T-helper 2 cell (primary cell): ENCODE data around the gene KDF1.
"Not testable (repeated sequence)": the region's sequence is repeated elsewhere in the genome, so short reads cannot be mapped to it uniquely, and the experiment has no call there.

Experiments
- DNase-seq, 5 experiments: peaks; one replicate each; pipeline versions ENCODE4 v3.0.0 to v3.0.0-alpha.2; 2012 to 2022

The KDF1 gene

GRCh38 chr1:26953374-26953773 is 6.9 kb downstream of the KDF1 start:
- DNase-seq, result no peak

DNA sequence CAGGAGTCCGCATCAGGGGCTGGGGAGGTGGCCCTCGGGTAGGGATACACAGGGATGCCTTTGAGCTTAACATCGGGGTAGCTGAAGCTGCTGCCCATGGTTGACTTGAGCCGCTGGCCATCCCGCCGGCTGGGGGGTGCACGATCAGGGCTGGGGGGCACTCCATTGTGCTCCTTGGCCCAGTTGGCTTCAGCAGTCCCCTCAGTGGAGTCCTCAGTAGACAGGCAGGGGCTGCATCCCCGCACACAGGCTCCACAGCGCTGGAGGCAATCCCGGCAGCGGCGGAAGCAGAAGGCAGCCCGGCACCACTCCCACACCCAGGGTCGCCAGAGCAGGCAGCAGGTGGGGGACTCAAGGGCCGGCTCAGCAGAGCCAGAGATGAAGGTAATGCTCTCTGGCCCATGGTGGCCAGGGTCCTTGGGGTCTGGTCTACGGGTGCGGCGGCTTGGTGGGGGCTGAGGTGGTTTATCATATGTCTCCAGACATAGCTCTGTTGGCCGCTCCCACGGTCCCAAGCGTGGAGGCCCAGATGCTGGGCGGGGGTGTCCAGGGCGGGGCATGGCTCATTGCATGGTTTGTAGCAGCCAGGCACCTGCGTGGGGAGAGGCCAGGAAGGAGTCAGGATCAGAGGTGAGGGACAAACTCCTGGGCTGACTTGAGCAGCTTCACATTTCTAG is 8.3 kb downstream of the KDF1 start:
- no peak for DNase-seq

DNA sequence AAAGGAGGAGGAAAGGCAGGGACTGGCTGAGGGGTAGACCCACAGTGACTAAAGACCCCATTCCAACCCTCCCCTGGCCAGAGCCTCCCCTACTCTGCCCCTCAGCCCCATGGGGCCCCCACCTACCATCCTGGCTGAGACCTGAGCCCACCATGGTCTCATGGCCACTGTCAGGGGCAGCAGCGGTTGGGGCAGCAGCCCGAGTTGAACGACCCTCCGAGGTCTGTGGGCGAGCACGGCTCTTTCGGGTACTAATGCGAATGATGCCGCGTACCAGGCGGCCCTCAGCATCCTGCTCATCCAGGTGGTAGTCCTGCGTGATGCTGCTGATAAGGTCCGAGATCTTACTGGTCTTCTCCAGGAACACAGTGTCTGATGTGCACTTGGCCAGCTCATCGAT is 9.1 kb downstream of the KDF1 start:
- DNase-seq, result no peak

DNA sequence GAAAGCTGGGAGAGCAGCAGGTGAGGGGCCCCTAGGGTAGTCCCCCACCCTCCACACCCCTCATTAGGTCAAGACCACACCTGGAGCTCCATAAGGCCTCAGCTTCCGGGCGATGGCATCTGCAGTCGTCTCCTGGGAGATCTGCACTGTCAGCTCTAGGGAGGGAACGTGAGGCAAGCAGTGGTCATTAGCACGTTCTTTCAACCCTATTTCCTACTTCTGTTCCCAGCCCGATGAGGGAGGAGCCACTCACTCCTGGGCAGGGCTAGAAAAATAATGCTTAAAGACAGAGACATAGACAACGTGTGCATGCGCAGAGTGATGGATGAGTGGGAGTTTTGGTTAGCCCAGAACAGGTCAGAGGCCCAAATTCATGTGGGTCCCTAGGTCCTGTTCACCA is 9.7 kb downstream of the KDF1 start:
- no peak for DNase-seq

DNA sequence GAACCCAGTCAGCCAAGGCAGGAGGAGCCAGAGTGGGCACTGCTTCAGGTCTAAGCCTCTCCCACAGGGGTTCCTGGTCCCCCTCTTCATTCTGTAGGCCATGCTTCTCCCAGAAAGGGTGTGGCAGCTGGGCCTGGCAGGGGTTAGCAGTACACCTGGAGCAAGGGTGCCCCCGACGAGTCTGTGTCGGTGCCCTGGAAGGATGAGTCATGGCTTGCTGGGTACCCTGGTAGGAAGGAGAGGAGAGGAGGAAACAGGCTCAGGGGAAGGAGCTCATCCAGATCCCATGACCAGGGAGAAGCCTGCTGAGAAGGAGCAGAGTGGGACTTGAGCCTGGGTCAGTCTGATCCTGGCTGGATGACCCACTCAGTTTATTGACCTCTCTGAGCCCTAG is 10.3 kb downstream of the KDF1 start:
- DNase-seq, result no peak

DNA sequence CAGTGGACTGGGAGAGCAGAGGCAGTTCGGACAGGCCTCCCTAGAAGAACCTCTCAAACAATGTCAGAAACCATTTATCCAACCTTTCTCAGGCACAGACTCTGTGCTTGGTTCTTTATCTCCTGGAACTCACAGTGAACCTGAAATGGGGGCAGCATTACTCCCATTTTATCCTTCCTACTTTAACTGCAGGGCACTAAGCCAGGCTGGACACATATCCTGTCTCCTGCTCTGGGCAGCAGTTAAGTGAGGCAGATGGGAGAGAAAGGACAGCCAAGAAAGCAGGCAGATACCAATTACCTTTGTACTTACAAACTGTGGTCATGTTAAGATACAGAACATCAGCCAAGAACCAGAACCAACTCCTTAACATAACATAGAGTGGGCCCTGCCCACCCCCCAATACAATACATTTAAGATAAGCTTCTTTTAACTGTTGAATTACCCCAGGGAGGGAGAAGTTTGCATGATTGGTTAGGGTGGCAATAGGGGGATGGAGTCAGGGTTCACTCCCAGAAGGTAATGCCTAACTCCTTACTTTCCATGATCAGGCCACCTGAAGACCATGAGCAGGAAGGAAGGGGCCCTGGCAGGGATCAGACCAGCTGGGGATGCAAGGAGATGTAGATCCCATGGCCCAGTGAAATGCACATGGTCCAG is 10.9 kb downstream of the KDF1 start:
- no peak for DNase-seq

DNA sequence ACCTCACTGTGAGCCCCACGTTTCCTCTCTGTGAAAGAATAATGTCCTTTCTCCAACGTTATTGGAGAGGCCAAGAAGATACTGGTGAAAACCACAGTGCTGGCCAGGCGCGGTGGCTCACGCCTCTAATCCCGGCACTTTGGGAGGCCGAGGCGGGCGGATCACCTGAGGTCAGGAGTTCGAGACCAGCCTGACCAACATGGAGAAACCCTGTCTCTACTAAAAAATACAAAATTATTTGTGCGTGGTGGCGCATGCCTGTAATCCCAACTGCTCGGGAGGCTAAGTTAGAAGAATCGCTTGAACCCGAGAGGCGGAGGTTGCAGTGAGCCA is 11.6 kb downstream of the KDF1 start:
- DNase-seq, result not testable (repeated sequence)

- no peak for DNase-seq
These were observed 14.0 kb downstream of the KDF1 start for GRCh38 chr1:26946270-26946669.

DNA sequence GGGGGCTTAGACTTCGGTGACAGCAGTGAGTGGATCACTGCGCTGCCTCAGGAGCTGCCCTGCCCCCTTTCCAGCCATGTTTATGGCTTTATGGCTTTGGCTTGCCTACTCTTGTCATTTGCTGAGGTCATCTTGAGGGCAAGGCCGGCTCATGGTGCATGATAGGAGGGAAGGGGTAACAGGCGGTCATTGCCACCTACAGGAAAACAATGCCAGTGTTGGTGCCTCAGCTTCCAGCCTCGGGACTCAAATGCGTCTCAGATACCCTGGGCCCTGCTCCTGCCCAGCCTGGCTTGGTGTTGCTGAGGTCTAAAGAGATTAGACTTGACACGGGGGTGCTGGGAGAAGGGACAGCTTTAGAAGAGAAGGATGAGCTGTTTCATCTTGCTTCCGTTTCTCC is 14.5 kb downstream of the KDF1 start:
- DNase-seq, result no peak

DNA sequence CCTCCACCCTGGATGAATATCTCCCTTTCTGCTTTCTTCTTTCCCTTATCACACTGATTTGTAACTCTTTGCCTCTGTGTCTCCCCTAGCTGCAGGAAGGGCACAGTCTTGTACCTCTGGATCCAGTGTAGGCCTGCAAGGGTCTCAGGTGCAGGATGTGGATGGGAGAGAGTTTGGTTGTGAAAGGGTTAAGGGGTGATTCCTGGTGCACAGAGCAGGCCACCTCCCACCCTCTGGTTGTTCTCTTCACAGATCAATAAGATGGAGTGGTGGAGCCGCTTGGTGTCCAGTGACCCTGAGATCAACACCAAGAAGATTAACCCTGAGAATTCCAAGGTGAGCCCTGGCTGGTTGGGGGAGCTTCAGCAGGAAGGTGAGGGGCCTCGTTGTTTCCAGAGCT is 15.1 kb downstream of the KDF1 start:
- DNase-seq, result no peak

- no peak for DNase-seq
These were observed 17.6 kb downstream of the KDF1 start for GRCh38 chr1:26942656-26943055.

GRCh38 chr1:26941311-26941710 is 19.0 kb downstream of the KDF1 start:
- DNase-seq, result no peak

GRCh38 chr1:26938659-26939025 is 21.6 kb downstream of the KDF1 start:
- DNase-seq, result no peak

DNA sequence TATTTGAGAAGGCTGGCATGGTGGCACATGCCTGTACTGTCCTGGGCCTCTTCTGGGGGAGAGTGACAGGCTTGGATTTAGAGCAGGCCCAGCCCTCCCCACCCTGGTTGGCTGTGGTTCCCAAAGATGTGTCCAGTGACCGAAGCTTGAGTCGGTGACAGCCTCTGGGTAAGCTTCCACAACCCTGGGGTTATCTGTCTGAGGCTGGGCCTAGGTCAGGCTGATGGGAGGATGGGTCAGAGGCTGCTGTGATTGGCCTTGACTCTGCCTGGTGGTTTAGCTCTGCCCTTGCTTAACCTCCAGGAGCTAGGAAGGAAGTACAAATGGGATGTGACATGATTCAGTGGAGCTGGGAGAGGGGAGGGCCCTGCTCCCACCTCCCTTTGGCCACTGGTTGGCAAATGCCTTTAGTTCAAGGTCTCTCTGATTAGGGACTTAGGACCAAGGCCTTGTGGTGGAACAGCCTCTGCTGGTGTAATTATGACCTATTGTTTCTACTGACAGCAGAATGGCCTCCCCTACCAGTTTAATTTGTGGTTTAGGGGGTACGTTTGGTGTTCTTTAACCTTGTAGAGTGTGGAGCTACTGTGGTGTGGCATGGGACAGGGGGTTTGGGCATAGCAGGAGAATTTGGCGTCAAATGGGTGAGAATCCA is 22.1 kb downstream of the KDF1 start:
- DNase-seq, result no peak

GRCh38 chr1:26936823-26937222 is 23.4 kb downstream of the KDF1 start:
- DNase-seq, result no peak

GRCh38 chr1:26932531-26932930 is 27.7 kb downstream of the KDF1 start:
- no peak for DNase-seq

GRCh38 chr1:26923711-26924110 is 36.6 kb downstream of the KDF1 start:
- no peak for DNase-seq

GRCh38 chr1:26922901-26923300 is 37.4 kb downstream of the KDF1 start:
- no peak for DNase-seq

- no peak for DNase-seq
These were observed 37.9 kb downstream of the KDF1 start for GRCh38 chr1:26922431-26922729.

DNA sequence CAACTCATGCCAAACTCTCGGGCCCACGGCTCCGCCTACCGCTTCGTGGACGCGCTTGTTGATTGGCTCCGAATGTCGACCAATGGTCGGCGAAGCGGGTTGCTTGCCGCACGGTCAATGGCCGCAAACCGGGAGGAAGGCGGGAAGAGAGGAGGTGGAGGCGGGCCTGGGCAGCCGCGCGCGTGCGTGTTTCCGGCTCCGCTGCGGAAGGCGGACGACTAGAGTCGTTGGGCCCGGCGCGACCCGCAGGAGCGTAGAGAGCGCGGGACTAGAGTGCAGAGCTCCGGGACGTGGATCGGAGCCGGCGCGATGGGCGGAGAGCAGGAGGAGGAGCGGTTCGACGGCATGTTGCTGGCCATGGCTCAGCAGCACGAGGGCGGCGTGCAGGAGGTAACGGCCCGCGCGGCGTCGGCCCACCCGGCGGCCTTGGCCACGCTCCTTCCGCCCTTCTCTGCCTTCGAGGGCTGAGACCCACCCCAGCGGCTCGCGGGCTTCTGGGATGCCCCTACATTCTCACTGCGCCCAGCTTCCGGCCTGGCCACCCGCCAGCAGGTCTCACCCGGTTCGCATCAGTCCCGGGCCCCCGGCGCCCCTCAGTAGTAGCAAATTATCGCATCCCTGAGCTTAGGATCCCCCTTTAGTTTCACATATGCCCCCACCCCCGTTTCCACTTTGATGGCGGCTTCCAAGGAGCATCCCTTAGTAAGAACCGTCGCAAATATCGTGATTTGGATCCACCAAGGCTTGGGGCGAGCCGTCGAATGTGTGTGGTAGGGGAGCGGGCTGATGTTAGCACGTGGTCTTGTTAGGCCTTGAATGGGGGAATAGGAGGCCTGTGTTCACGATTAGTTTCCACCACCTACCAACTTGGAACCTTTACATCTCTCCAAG is 38.5 kb downstream of the KDF1 start, which contains the start of gene NUDC:
NUDC (plus strand) TSS at position 204 of the 891 bp plus-strand sequence; CDS start at position 310, 106 bp downstream.
- peak; percentile 88 to 98 (median 93) for DNase-seq

DNA sequence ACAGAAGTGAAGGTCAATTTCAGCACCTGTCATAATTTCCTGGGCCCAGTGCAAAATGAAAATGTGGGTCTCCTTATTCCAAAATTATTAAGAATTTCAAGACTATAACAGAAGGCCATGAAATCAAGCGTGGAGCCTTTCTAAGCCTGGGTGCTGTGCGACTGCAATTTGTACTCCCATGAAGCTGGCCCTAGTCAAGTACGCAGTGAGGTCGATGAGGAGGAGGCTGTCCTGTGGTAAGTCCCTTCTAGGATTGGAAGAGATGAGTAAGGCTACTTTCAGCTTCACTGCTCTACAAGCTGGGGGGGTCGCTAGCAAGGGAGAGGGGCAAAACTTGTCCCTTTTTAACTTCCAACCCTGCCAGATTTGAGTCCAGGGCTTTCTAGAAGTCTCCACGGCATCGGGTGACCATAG is 39.1 kb downstream of the KDF1 start:
- no peak for DNase-seq

- no peak for DNase-seq
These were observed 44.9 kb downstream of the KDF1 start for GRCh38 chr1:26915204-26915842.
